ENCODE results near the gene DNAJC6.

Gene DNAJC6

DNA sequence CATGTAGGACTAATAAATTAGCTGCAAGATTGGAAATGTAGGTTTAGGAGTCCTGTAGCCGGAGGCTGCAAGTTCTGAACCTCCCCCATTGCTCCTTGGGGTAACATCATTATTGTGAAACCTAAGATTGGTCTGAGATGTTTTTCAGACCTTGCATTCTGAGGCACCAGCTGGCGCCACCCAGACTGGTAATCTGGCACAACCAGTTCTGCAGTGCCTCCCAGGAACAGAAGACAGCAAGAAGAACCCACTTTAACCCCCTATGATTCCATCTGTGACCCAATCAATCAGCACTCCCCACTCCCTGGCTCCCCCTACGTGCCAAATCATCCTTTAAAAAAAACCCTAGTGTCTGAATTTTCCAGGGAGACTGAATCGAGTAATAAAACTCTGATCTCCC, 11.6 kb upstream of the DNAJC6 start:
- DNase-seq = no peak

DNA sequence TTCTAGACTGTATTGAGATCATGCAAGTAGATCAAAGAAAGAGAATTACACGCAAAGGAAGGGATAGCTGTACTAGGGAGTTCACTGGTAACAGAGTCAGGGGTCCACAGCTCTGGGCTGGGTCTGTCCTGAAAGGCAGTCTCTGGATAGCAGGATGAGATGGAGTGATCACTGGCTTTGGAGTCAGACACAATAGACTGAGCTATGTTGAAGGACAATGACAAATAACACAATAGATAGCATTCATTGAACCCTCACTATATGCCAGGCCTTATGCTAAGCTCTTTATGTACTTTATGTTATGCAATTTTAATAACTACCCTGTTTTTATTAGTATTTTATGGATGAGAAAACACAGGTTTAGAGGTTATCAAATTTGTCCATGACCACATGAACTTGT, 10.0 kb upstream of the DNAJC6 start:
- DNase-seq = no peak

DNA sequence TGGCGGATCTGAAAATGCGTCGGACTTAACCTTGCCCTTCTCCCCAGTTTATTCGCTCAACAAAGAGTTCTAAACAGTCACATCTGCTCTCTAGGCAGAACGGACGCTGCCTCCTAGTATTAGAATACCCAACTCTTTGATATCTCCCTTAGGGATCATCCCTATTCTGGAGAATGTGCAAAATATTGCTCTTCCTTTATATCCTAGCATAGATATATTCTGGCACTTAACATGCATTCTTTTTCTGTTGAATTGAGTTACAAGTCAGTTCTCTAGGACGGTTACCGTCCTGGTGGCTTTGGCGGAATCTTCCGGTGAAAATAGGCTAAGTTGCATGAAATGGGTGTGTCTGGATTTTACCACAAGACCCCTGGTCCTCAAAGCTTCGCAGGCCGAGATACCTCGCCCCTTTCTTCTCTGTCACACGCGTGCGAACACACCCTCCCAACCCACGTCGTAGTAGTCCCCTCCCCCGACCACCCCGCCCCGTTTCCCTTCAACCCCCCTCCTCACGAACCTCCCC, 501 bp upstream of the DNAJC6 start:
- no peak for DNase-seq

DNA sequence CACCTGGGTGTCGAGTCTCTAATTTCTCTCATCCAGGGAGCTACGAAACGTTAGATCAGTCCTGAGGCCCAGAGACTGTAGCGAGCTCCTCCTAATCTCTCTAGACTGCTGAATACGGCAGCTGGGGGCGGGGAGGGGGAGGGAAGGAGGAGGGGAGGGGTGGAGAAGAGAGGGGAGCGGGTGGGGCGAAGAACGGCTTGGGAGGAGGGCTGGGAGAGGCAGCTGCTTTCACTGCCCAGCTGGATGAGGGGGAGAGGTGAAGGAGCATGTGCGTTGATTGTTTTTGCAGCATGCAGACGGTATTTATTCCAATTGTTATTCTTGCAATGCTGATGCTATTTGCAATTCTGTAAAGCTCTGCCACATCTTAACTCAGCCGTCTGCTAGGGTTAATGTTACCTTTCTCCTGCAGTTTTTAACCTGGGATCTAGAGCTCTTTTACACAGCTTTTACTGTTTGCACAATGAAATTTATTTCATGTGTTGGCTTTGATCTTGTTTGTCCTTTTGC, 790 bp downstream of the DNAJC6 start:
- no peak for DNase-seq

DNA sequence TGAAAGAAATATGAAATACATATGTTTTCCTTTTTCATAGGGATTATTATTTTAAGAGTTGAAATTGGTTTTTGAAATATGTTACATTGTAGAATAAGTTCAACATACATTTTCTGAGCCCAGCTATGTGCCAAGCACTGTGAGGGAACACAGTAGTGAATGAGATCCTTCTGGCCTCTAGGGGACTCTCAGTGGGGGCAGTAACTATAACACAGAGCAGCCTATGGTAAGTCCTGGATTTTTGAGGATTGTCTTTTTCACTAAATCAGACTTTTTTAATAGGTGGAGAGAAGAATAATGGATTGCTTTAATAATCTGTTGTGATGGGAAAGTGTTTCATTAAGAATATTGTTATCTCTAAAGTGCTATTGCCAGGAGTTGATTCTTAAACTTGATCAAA, 2.4 kb downstream of the DNAJC6 start:
- DNase-seq = no peak

DNA sequence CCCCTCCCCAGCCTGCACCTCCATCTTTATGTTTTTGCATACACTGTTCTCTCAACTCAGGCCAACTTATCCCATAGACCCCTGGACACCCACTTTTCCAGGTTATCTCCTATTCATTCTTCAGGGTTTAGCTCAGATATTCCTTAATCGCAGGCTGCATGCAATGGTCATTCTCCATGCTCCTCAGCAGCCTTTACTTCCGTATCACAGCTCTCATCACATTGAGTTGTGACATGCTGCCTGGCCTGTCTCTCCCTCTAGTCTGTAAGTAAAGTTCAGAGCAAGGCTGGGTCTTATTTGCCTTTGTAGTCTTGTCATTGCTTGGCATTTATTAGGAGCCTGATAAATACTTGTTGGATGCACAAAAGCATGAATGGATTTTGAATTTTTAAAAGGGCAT, 6.9 kb downstream of the DNAJC6 start:
- DNase-seq = no peak

DNA sequence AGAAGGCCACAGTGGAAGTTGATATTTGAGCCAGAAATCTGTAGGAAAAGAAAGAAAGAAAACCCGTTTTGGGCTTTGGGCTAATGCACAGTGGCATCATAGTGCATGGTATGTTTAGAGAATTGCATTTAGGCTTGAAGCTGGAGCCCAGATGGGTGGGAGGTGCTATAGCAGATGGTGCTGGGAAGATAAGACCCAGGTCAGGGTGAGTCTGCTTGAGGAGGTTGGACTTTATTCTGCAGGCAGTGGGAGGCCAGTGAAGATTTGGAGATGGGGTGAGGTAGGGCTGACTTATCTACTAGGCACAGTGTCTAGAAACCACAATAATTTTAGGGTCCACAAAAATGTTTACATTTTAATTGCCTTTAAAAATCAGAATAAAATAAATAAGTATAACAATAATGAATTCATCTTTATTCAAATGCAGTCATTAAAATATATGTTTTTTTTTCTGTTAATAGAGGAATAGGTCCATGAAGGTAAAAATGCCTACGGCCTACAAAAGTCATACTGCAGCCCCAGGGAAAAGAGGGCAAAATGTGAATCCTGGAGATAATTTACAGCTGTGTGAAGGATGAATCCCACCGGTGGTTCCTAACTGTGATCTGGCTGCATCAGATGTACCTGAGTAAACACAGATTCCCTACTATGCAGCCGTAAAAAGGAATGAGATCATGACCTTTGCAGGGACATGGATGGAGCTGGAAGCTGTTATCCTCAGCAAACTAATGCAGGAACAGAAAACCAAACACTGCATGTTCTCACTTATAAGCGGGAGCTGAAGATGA, 8.7 kb downstream of the DNAJC6 start:
- DNase-seq = no peak

DNA sequence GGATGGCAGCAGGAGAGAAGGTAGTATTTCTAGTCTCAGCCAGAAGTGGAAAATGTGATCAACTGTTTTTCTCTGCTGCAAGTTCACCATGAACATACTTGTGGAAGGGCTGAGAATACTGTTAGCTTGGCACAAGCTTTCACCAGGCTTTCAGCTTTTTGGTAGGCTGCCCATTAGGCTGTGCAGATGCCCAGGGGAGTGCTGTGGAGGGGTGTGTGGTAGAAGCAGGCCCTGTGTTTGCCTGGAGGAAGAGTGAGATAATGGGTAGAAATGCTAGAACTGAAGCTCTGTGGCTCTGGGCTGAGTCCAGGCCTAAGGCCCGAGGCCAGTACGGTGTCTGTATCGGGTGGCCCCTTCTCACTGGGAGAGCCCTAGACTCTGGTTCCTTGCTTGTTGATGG, 9.8 kb downstream of the DNAJC6 start:
- DNase-seq = no peak

DNA sequence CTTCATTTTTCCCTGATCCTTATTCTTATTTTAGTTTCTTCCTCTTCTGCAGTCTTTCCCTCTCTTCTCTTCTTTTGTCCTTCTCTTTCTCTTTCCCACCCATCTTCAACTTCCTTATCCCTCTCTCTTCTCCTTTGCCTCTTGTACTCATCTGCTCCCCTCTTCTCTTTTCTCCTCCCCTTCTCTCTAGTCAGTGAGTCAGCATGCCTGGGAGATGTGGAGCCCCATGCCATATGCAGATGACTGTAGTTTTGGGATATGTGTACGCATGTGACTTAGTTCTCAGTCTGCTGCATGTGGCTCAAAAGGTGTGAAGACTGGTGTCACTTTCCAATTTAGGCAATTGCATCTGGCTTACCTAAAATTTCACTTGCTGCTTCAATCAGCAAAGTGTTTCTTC, 10.4 kb downstream of the DNAJC6 start:
- no peak for DNase-seq

DNA sequence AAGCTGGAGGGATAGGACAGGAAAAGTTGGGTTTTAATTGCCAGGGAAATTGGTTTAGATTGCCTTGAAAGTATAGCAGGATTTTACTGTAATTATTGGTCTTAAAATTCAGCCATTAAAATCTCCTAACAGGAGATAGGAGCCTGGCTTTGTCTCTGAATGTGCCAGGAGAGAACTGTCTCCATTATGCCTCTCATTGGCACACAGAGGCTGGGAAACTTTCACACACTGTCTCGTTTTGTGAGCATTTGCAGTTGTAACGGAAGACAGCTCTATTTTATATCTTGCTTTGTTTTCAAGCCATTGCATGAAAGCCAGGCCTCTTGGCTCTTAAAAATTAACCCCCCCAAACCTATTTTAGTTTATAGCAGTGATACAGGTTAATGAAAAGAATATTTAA, 12.5 kb downstream of the DNAJC6 start:
- no peak for DNase-seq

DNA sequence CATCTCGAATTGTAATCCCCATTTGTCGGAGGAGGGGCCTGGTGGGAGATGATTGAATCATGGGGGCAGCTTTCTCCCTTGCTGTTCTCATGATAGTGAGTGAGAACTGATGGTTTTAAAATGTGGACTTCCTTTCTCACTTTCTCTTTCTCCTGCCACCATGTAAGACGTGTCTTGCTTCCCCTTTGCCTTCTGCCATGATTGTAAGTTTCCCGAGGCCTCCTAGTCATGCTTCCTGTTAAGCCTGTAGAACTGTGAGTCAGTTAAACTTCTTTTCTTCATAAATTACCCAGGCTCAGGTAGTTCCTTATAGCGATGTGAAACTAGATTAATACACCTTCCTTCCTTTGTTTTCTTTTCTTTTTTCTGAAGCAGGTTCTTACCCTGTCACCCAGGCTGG, 13.9 kb downstream of the DNAJC6 start:
- DNase-seq = peak; percentile 51

DNA sequence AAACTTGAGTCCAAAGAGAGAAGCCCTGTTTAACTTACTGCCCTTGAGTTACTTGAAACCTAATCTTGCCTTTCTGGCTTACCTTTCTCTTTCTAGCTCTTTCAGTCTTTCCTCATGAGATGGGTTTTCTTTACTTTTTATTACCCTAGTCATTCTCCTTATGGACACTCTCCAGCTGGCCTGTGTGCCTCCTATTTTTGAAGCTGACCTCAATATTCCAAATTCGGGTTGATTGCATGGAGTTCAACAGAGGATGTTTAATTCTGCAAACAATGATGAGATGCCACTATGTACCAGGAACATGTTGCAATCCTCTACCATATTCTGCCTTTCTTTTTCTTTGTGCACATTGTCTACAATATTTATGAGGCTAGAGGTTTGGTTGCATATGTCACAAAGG, 20.7 kb downstream of the DNAJC6 start:
- DNase-seq = no peak

DNA sequence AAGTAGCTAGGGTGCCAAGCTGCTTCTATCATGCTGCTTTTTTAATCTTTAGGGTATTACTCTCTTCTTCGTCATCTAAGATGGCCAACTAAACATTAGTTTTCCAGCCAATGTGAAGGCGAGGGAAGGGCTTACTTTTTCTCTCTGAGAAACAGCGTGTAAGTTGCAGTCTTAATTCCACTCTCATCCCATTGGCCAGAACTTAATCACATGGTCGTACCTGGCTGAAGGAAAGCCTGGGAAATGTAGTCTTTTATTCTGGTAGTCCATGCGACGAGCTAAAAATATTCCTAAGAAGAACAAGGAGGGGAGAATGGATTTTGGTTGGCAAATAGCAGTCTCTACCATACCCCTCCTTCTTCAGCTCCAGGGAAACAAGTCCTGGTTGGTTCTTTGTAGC, 21.5 kb downstream of the DNAJC6 start:
- DNase-seq = no peak

DNA sequence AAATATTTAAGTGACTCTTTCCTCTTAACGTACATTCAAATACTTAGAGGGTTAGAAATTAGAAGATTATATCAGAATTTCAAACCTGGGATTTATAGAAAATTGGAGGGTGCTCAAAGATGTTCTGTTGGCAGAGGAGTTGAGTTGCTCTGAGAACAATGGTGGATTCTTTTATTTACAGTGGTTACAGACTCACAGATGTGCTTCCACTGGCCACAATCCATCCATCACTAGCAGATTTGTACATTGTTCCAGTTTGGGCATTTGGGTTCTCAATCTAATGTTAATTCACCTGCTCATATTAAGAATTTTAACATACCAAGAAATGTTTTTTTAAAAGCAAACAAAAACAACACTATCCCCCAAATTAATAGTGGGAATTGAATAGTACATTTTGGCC, 23.5 kb downstream of the DNAJC6 start:
- no peak for DNase-seq

DNA sequence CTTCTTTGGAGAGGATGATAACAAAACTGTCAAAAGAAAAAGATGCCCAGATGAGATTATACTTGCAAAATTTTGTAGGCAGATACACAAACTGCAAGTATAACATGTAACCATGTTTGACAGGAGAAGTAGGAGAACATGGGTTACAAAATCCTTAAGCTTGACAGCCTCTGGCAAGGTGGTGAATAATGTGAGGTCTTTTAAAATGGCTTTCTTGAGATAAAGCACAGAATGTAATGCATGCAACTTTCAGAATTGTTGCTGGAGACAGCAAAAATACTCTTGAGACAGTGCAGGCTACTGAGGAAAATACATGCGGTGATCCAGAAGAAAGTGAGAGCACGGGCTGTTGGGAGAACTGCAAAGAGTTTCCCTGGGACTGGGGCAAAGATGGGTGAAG, 24.7 kb downstream of the DNAJC6 start:
- no peak for DNase-seq

DNA sequence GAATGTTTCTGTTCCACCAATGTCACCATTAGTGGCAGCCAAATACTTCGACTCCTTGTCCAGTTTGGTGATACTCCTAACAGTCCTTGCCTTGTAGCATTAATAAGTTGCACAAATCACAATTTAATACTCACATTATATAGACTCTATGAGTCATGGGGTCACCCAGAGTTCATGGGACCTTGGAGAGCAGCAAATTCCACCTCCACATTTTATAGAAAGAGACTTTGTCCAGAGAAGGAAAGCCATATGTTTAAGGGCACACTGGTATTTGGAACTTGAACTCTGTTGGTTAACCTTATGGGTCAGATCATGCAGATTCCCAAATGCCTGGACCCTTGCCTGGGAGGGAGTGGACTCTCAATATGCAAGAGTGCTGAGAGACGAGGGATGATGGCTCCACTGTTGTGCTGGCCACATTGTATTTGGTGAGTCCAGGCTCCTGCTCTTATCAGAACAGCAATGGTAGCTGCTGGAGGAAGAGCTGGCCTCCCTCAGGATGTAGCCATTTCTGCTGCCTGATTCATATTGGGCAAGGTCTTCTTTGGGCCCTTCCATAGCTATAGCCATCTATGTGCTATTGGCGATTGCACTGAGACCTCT, 30.6 kb downstream of the DNAJC6 start:
- no peak for DNase-seq

DNA sequence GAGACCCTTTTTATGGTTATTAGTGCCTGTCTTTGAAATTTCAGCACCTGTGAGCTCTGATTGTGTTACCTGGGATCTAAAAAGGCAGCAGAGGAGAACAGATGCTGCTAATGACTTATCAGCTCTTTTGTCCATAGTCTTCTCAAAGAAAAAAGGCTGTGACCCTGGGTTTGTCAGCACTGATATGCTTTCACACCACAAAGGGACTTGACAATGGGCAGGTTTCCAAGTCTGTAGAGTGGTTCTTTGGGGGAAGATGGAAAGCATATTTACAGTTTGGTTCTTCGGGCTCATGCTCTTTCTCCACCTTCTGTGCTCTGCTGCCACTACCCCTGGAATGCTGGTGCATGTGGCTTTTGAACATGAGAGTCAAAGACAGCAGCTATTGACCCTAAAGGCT, 32.0 kb downstream of the DNAJC6 start:
- DNase-seq = no peak

DNA sequence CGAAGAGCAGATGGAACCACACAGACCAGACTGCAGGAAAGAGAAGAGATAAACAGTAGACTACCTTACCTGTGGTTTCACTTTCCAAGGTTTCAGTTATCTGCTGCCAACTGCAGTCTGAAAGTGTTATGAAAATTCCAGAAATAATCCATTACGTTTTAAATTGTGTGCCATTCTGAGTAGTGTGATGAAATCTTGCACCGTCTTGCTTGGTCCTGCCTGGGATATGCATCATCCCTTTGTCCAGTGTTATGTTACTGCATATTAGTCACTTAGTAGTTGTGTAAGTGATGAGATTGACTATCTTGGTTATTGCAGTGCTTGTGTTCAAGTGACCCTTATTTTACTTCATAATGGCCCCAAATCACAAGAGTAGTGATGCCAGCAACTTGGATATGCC, 33.9 kb downstream of the DNAJC6 start:
- no peak for DNase-seq

DNA sequence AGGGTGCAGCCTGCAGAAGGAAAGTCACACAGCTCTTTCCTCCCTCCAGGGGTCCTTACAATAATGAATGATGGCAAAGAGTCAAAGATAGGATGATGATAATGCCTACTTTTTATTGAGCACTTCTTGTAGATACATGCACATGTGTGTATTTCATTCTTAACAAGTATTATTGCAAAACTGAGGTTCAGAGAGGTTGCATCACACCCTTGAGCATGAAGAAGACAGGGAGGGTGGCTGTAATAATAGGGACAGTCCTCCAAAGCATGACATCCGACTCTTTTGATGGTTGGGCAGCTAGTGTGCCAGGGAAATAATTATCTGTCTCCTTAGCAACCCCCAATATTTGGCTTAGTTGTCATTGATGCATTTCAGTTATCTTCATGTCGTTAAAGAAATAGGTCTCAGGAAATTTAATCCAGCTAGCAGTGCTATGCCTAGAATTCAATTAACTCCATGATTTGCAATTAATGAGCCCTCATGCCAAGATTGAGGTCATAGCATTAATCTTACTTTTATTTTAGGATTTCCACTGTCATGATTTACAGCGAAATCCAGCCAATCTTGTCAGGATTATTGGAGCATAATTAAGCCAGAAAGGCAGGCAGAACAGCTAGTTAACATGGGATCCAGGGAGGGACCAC, 35.0 kb downstream of the DNAJC6 start:
- DNase-seq = no peak

DNA sequence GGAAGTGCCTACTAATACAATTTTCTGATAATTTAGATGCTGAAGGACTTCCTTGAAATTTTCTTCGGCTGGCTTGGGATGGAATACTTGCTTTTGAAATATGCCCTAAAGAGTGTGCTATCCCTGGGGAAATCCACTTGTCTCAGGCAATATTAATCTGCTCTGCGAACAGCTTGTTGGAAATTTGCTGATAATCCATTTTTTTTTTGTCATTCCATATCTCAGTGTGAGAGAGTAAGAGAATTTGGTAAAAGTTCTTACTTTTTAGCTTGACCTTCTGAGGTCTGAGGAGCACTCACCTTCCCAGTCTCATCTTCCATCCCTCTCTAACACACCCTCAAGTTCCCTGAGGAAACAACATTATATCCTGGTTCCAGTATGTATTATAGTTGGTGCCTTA, 36.8 kb downstream of the DNAJC6 start:
- DNase-seq = no peak

DNA sequence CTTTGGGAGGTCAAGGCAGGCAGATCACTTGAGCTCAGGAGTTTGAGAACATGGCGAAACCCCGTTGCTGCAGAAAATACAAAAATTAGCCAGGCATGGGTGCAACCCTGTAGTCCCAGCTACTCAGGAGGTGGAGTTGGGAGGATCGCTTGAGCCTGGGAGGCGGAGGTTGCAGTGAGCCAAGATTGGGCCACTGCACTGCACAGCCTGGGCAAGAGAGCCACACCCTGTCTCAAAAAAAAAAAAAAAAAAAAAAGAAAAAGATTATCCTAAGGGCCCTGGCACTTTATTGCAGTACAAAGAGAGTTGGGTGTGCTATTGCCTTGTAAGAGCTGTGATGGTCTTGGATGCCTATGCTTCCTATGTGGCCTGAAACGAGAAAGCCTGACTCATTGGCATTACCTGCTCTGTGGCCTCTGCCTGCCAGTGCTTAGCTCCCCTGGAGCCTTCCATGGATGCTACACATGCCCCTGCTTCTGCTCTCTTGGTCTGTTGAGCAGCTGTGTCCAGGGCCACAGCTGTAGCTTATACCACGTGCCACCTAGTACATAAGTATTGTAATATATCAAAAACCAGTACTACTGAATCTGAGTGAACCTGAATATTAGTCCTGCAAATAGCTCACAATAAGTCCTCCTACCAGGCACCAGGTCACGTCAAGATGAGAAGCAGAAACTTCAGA, 45.8 kb downstream of the DNAJC6 start:
- DNase-seq = no peak

DNA sequence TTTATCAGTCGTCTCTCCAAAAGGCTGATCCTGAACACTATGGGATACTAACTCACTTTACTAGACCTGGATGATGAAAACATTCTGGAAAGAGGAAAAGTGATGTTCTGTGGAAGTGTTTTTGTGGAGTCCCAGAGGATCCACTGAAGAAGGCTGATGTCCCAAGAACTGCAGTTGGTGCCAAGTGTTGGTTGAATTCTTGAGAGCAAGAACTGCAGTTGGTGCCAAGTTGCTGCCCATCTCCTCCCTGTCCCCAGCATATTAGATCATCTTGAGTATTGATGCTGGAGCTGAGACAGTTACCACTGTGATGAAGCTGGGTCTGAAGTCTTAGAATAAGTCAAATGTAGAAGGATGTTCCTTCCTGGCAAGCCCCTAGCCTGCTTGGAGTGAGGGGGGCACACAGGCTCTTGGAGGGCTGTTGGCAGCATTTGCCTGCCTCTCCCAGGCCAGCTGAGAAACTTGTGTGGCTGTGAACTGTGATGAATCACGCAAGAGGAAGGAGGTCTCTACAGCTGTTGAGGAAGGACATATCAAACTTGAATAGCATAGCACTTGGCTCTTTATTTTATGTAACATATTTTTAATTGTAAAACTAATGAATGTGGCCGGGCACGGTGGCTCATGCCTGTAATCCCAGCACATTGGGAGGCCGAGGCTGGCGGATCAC, 48.1 kb downstream of the DNAJC6 start:
- no peak for DNase-seq

DNA sequence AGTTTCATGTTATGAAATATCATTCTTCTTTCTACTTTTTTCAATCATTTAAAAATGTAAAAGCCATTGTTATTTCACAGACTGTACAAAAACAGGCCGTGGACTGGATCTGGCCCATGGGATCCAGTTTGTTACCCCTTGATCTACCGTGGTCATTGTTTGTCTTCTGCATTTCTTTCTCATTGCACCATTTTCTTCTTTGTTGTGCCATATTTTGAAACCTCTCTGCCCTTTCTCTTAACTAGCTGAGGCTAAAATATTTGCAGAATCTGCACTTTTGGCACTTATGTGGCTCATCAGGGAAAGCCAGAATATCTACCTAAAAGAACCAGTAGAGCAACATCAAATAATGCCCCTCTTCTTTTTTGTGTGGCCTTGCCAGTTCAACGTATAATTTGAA, 50.5 kb downstream of the DNAJC6 start:
- no peak for DNase-seq

All from MV-4-11 (cell line).